GM19193 (cell line): ENCODE measurements around the gene LPIN3.

Source experiments
- POLR2A ChIP-seq: IDR thresholded peaks from 4 replicates; pipeline ENCODE4 v1.6.1; 2011; ENCODE audit not compliant: insufficient read depth, insufficient read length; ENCODE audit errors: extremely low read depth

LPIN3 gene

DNA sequence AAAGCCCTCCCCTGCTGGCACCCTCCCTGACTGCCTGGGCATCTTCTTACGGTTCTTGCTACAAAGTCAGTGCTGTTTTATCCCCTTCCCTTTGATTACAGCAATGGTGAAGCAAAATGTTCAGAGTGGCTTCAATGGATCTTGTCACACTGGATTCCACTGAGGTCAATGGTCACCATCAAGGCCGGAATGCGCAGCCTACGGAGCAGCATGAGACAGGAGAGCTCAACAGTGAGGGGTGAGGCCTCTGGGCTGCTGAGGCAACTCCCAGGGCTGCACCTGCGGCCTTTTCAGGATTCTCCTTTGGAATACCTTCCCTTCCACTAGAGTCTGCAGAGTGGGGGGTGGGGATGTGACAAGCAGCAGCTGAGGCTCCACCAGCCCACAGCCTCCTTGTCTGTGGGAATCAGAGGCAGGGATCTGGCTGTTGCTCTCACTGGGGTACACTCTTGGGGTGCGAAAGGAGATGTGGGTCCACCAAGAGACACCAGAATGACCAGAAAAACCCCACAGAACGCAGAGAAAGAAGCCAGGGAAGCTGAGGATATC lies 66.3 kb downstream of the LPIN3 start:
- no peak for TF ChIP-seq POLR2A

GRCh38 chr20:41407607-41408006 lies 67.0 kb downstream of the LPIN3 start:
- TF ChIP-seq POLR2A = no peak

DNA sequence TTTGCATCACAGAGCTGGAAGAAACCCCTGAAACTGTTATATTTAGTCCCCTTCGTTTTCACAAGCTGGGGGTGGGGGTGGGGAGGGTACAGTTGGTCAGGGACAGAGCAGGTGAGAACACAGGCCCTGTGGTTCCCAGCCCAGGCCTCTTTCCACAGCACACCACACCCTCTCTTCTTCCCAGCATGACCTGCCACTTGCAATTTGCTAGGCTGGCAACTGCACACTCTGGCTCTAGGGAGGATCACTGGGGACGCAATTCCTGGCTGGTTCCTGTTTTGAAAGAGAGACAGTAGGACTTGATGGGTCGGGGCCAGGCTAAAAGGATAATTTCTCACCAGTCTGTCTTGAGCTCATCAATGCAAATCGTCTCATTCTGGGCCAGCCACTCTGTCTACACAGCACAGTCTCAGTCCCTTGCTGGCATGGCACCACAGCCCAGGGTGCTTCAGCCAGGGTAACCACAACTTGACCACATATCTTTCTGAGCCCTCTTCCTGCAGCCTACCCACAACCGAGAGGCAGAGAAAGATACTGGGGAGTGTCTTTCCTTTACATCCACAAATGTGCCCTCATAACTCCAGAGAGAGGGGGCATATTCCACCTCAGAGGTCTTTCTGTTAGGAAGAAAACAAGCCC lies 67.7 kb downstream of the LPIN3 start:
- no peak for TF ChIP-seq POLR2A

GRCh38 chr20:41408986-41409385 lies 68.4 kb downstream of the LPIN3 start:
- no peak for TF ChIP-seq POLR2A
